Transverse colon (tissue), 4 donors: ENCODE data around the gene MESP2. TPM values are rescaled to one million over a fixed set of nuclear protein-coding genes. Genes with fewer than 3 reads are reported as not detected.

Source experiments
- DNase-seq: peaks from one replicate; pipeline ENCODE4 v3.0.0-alpha.2; 2019
- H3K27ac ChIP-seq, 4 donors: fragments of 200-600 bp; sonication (generic); 2 replicates each; pipeline ENCODE4 v1.5.1; 2016 to 2018; ENCODE audit warnings: inconsistent platforms in 4 of 4
- H3K27me3 ChIP-seq: fragments of 200-600 bp; sonication (generic); 2 replicates; pipeline ENCODE4 v1.5.1; 2017; ENCODE audit warnings: inconsistent platforms
- H3K36me3 ChIP-seq, 4 donors: fragments of 200-600 bp; sonication (generic); 2 replicates each; pipeline ENCODE4 v1.5.1; 2017 to 2019; ENCODE audit warnings: inconsistent platforms in 4 of 4
- H3K4me1 ChIP-seq, 4 donors: fragments of 200-600 bp; sonication (generic); 2 replicates each; pipeline ENCODE4 v1.5.1; 2017 to 2020; ENCODE audit warnings: inconsistent platforms in 4 of 4
- H3K4me3 ChIP-seq, 4 donors: fragments of 200-600 bp; sonication (generic); 1 replicate in 1 of 4; 2 replicates in 3 of 4; pipeline versions ENCODE4 v1.5.1 to v1.6.1; 2017 to 2019; ENCODE audit warnings: inconsistent platforms in 4 of 4
- H3K9me3 ChIP-seq, 2 donors: fragments of 200-600 bp; sonication (generic); 2 replicates each; pipeline ENCODE4 v1.5.1; 2017 to 2019; ENCODE audit warnings: inconsistent platforms in 2 of 2
- EP300 ChIP-seq: sonication (generic); formaldehyde crosslinking; IDR thresholded peaks from one replicate; pipeline ENCODE4 v1.6.1; 2017; ENCODE audit warnings: antibody characterized with exemption, low read depth
- POLR2A ChIP-seq: fragments of 450-650 bp; IDR thresholded peaks from one replicate; pipeline ENCODE4 v1.6.1; 2016; ENCODE audit warnings: antibody characterized with exemption, mild to moderate bottlenecking, moderate library complexity
- POLR2AphosphoS5 ChIP-seq, 3 donors: sonication (generic); formaldehyde crosslinking; IDR thresholded peaks; one replicate each; pipeline ENCODE4 v1.6.1; 2016; ENCODE audit warnings: antibody characterized with exemption in 3 of 3
- WGBS, 2 donors: methylation state at CpG; one replicate each; pipeline ENCODE4 v1.1.5; 2018; ENCODE audit warnings: low coverage in 1 of 2; 5-methylcytosine and 5-hydroxymethylcytosine counted together
- in situ Hi-C, 4 donors: fragments of 200-750 bp; cut with MboI; loops; one replicate each; pipeline versions ENCODE4 v1.15.0 to v1.15.1; 2017; ENCODE audit warnings: low sequenced_read_pairs in 3 of 4, low pct_ligation_motif_present in 1 of 4, low pct_unique_long_range_greater_than_20kb in 1 of 4
- intact Hi-C: fragments of 100-400 bp; cut with DNase I; formaldehyde crosslinking; loops from one replicate; pipeline ENCODE4 v1.15.1; 2023; ENCODE audit warnings: low total_unique reads
- total RNA-seq, 4 donors: library from RNA; depleted of rRNA; stranded (reverse); fragments of >200 nt; gene quantifications; one replicate each; pipeline ENCODE4 v1.1.0, GENCODE V29; 2016
- TF ChIP-seq, protein P1 (sequence below), 5 experiments: fragments of 200-600 bp in 3 of 5; fragments of 450-650 bp in 2 of 5; sonication (generic) in 3 of 5; IDR thresholded peaks; 1 replicate in 2 of 5; 2 replicates in 3 of 5; pipeline ENCODE4 v1.5.1; 2016 to 2017; ENCODE audit warnings: antibody characterized with exemption in 5 of 5, inconsistent platforms in 3 of 5, mild to moderate bottlenecking in 2 of 5, moderate library complexity in 1 of 5

Gene MESP2
- total RNA-seq, 4 donors from 2014 or later, result 0.64 to 0.96 TPM; not detected in 2

DNA sequence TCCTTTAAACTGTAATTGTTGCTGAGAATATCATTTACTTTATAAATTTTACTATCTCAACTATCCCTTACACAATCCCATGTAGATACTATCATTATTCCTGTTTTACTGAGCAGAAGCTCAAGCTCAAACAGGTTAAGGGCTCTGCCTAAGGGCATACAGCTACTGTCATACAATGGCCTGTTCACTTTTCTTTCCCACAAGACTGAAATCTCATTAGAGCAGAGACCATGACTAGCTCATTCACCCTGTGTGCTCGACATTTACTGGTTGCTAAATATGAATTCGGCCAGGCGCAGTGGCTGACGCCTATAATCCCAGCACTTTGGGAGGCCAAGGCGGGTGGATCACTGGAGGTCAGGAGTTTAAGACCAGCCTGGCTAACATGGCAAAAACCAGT is 1.6 kb upstream of the MESP2 start:
- H3K4me1 ChIP-seq, result peaks cover 11 to 19% (median 13%) of the 10 kb centered on the region in 4 donors
- intact Hi-C loops, result no loop called here
- no peaks in the 10 kb centered on the region for H3K27me3 ChIP-seq
- no peaks in the 10 kb centered on the region for H3K36me3 ChIP-seq
- H3K9me3 ChIP-seq, result no peaks in the 10 kb centered on the region
- H3K4me3 ChIP-seq, result no peak overlapping the region
- TF ChIP-seq POLR2AphosphoS5 (IDR thresholded peaks at IDR 0.05) (no peak), POLR2A (no peak), EP300 (no peak)
- TF ChIP-seq, protein P1, sequence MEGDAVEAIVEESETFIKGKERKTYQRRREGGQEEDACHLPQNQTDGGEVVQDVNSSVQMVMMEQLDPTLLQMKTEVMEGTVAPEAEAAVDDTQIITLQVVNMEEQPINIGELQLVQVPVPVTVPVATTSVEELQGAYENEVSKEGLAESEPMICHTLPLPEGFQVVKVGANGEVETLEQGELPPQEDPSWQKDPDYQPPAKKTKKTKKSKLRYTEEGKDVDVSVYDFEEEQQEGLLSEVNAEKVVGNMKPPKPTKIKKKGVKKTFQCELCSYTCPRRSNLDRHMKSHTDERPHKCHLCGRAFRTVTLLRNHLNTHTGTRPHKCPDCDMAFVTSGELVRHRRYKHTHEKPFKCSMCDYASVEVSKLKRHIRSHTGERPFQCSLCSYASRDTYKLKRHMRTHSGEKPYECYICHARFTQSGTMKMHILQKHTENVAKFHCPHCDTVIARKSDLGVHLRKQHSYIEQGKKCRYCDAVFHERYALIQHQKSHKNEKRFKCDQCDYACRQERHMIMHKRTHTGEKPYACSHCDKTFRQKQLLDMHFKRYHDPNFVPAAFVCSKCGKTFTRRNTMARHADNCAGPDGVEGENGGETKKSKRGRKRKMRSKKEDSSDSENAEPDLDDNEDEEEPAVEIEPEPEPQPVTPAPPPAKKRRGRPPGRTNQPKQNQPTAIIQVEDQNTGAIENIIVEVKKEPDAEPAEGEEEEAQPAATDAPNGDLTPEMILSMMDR (IDR thresholded peaks at IDR 0.05), result no peak
- in situ Hi-C loops, result loop anchor here in 2 of 4 donors (25.0 kb wide), 1 partner anchor 313 kb away; no protein-coding TSS in a partner anchor
- DNase-seq, result no peak
- WGBS, 2 donors, result 94% methylated on average over 5 of the region's 5 CpGs; no CpG with 5 or more reads in 1 of the 2 donors
- H3K27ac ChIP-seq, result no peak overlapping the region

DNA sequence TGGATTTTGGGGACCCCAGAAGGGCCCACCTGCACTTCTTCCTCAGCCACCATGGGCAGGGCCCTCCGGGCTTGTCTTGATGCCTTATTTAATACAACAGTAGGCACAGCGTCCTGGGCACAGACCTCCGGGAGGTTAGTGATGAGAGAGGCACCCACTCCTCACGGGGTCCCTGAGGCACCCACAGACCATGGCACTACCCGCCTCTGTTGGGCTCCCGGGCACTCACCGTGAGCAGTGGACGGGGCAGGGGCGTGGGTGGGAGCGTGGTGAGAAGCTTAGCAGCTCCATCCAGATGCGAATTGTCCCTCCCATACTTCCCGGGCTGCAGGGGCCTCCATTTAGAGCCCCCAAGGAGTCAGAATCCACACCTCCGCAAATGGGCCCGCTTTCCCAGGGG is 317 bp upstream of the MESP2 start:
- peak overlapping the region; percentile 53 to 62 (median 59) for H3K27ac ChIP-seq

DNA sequence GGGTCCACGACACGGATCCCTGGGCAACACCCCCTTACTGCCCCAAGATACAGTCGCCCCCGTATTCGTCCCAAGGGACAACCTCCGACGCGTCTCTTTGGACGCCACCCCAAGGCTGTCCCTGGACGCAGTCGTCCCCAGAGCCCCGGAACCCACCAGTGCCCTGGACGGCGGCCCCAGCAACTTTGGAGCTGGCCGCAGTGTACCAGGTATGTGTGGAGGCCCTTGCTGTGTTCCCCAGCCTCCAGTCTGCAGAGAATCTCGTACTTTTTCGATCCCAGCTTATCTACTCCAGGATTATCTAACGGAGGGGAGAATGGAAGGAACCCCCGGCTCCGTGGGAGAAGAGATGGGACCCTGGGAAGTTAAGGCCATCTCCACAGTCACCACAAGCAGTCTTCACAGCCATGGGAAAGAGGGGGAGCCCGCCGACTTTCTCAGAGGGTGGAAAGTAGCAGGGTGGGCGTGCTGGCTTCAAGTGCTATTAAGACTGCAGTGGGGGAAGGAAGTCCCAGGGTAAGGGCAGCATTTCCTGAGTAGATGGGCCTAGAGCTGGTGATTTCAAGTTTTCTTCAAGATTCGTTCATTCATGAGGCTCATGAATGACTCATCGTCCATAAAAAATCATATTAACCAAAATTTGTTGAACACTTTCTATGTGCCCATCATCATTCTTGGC is 1.1 kb downstream of the MESP2 start:
- no peak for TF ChIP-seq POLR2A
- TF ChIP-seq, protein P1 (IDR thresholded peaks at IDR 0.05), result no peak
- TF ChIP-seq EP300, result no peak
- no peak for TF ChIP-seq POLR2AphosphoS5 (IDR thresholded peaks at IDR 0.05)
- intact Hi-C loops (no loop called here), in situ Hi-C loops (no loop called here)
- peak overlapping the region in 2 of 4 donors; percentile 53 to 61 for H3K27ac ChIP-seq
- 77 to 83% methylated on average over 6 to 25 of the region's 25 CpGs for WGBS, 2 donors
- H3K36me3 ChIP-seq, result no peaks in the 10 kb centered on the region
- no peaks in the 10 kb centered on the region for H3K9me3 ChIP-seq
- peaks cover 23 to 43% (median 29%) of the 10 kb centered on the region in 4 donors for H3K4me1 ChIP-seq
- peak overlapping the region in 2 of 4 donors; percentile 37 for H3K4me3 ChIP-seq
- no peak for DNase-seq
- H3K27me3 ChIP-seq, result no peaks in the 10 kb centered on the region

More for the DNA sequence above, 317 bp upstream of the MESP2 start:
- in situ Hi-C loops, result no loop called here
- Histone ChIP-seq H3K4me1 (peaks cover 17 to 29% (median 22%) of the 10 kb centered on the region in 4 donors), H3K4me3 (peak overlapping the region in 3 of 4 donors; percentile 16 to 37 (median 37)), H3K9me3 (no peaks in the 10 kb centered on the region), H3K27me3 (no peaks in the 10 kb centered on the region), H3K36me3 (no peaks in the 10 kb centered on the region)
- no peak for DNase-seq
- intact Hi-C loops, result no loop called here
- WGBS, 2 donors, result 81% methylated on average over 14 of the region's 14 CpGs; no CpG with 5 or more reads in 1 of the 2 donors
- TF ChIP-seq, protein P1 (IDR thresholded peaks at IDR 0.05), result no peak
- no peak for TF ChIP-seq EP300
- no peak for TF ChIP-seq POLR2A
- TF ChIP-seq POLR2AphosphoS5 (IDR thresholded peaks at IDR 0.05), result no peak

DNA sequence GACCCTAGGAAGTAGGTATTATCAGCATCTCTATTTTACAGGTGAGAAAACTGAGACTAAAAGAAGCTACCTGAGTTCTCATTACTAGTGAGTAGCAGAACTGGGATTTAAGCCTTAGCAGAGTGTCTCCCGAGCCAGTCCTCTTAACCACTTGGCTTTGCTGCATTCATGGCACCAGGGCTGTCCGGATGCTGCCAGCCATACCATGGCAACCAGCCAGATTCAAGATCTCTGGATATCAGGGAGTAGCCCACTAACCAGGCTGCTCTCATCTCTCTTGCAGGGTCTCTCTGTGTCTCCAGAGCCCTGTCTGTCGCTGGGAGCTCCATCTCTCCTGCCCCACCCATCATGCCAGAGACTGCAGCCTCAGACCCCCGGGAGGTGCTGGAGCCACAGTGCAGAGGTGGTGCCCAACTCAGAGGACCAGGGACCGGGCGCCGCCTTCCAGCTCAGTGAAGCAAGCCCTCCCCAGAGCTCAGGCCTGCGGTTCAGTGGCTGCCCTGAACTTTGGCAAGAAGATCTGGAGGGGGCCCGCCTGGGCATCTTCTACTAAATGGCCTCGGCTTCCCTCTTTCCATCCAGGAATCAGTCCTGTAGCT is 1.7 kb downstream of the MESP2 start:
- DNase-seq, result no peak
- TF ChIP-seq EP300, result no peak
- no peak for TF ChIP-seq POLR2A
- TF ChIP-seq, protein P1 (IDR thresholded peaks at IDR 0.05), result no peak
- TF ChIP-seq POLR2AphosphoS5 (IDR thresholded peaks at IDR 0.05), result no peak
- no peak overlapping the region for H3K4me3 ChIP-seq
- no peak overlapping the region for H3K27ac ChIP-seq
- in situ Hi-C loops (no loop called here), intact Hi-C loops (no loop called here)
- 89 to 100% methylated on average over 1 to 10 of the region's 10 CpGs for WGBS, 2 donors
- H3K4me1 ChIP-seq, result peaks cover 23 to 49% (median 31%) of the 10 kb centered on the region in 4 donors
- no peaks in the 10 kb centered on the region for H3K36me3 ChIP-seq
- H3K9me3 ChIP-seq, result no peaks in the 10 kb centered on the region
- no peaks in the 10 kb centered on the region for H3K27me3 ChIP-seq
